Measurements from ENCODE around the gene KRT3. TPM values are rescaled to one million over a fixed set of nuclear protein-coding genes. Genes with fewer than 3 reads are reported as not detected.
"Not testable (repeated sequence)": the region's sequence is repeated elsewhere in the genome, so short reads cannot be mapped to it uniquely, and the experiment has no call there.

Gene KRT3
- total and polyA plus RNA-seq, 10 donors, result not detected

DNA sequence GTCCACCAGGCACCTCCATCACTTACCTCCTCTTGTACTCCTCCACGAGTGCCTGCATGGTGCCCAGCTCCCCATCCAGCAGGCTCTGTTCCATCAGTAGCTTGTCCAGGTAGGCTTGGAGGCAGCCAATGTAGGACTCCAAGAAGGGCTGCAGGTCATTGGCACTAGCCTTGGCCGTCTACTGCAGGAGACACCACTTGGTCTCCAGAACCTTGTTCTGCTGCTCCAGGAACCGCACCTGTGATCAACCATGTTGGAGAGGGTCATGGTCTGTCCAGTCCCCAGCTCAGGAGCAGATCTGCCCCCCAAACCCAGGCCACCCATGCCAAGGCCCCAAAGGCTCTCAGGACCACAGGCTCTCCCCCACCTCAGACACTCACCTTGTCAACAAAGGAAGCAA is 42.6 kb downstream of the KRT3 start:
- no peaks in the 10 kb centered on the region for H3K36me3 ChIP-seq
- H3K4me3 ChIP-seq, result no peak overlapping the region
- no peak for DNase-seq
- no peak overlapping the region for H3K27ac ChIP-seq
- WGBS, 5 donors, result 68 to 90% (median 77%) methylated on average over 3 of the region's 3 CpGs
- TF ChIP-seq POLR2A (IDR thresholded peaks at IDR 0.05) (no peak), POLR2AphosphoS5 (IDR thresholded peaks at IDR 0.05) (no peak)
- TF ChIP-seq, protein P1, sequence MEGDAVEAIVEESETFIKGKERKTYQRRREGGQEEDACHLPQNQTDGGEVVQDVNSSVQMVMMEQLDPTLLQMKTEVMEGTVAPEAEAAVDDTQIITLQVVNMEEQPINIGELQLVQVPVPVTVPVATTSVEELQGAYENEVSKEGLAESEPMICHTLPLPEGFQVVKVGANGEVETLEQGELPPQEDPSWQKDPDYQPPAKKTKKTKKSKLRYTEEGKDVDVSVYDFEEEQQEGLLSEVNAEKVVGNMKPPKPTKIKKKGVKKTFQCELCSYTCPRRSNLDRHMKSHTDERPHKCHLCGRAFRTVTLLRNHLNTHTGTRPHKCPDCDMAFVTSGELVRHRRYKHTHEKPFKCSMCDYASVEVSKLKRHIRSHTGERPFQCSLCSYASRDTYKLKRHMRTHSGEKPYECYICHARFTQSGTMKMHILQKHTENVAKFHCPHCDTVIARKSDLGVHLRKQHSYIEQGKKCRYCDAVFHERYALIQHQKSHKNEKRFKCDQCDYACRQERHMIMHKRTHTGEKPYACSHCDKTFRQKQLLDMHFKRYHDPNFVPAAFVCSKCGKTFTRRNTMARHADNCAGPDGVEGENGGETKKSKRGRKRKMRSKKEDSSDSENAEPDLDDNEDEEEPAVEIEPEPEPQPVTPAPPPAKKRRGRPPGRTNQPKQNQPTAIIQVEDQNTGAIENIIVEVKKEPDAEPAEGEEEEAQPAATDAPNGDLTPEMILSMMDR (IDR thresholded peaks at IDR 0.05 in 8 of 11, conservative IDR thresholded peaks at IDR 0.05 in 3 of 11), result no peak
- intact Hi-C loops (cut with DNase I; ENCODE audit: low total_unique reads), result no loop called here
- H3K9me3 ChIP-seq, result no peaks in the 10 kb centered on the region
- H3K27me3 ChIP-seq (replicated peaks in 1 of 7), result peaks cover 0 to 35% (median 0%) of the 10 kb centered on the region in 7 donors
- H3K4me1 ChIP-seq, result no peaks in the 10 kb centered on the region

DNA sequence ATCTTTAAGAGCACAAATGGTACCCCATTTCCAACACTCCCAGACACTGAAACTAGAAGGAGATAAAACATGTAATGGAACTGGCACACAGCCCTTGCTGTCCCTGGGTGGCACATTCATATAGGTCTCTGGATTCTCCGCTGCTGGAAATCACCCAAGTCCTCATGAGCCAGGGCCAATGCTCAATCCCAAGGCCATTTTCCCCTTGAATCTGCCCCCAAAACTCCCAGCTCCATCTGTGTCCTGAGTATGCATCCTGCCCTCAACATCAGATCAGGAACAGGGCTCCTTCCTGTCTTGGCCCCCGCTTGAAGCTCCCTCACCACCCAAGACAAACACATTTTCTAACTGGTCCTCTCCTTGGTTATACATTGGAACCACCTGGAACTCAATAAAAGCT is 43.4 kb downstream of the KRT3 start:
- WGBS, 5 donors, result 76 to 93% (median 81%) methylated on average over 2 of the region's 2 CpGs
- Histone ChIP-seq H3K36me3 (no peaks in the 10 kb centered on the region), H3K27ac (no peak overlapping the region), H3K4me3 (no peak overlapping the region), H3K4me1 (no peaks in the 10 kb centered on the region), H3K9me3 (no peaks in the 10 kb centered on the region), H3K27me3 (replicated peaks in 1 of 7) (peaks cover 0 to 28% (median 0%) of the 10 kb centered on the region in 7 donors)
- intact Hi-C loops (cut with DNase I; ENCODE audit: low total_unique reads), result no loop called here
- no peak for DNase-seq
- TF ChIP-seq POLR2AphosphoS5 (IDR thresholded peaks at IDR 0.05), result no peak
- TF ChIP-seq, protein P1 (IDR thresholded peaks at IDR 0.05 in 8 of 11, conservative IDR thresholded peaks at IDR 0.05 in 3 of 11), result no peak
- no peak for TF ChIP-seq POLR2A (IDR thresholded peaks at IDR 0.05)

GRCh38 chr12:52751795-52752194 is 44.1 kb downstream of the KRT3 start:
- Histone ChIP-seq H3K27me3 (replicated peaks in 1 of 7) (peaks cover 0 to 27% (median 0%) of the 10 kb centered on the region in 7 donors), H3K9me3 (no peaks in the 10 kb centered on the region), H3K4me3 (no peak overlapping the region), H3K4me1 (no peaks in the 10 kb centered on the region), H3K27ac (no peak overlapping the region), H3K36me3 (no peaks in the 10 kb centered on the region)
- intact Hi-C loops (cut with DNase I; ENCODE audit: low total_unique reads), result no loop called here
- DNase-seq, result no peak
- no peak for TF ChIP-seq POLR2A (IDR thresholded peaks at IDR 0.05)
- TF ChIP-seq POLR2AphosphoS5 (IDR thresholded peaks at IDR 0.05), result no peak
- TF ChIP-seq, protein P1 (IDR thresholded peaks at IDR 0.05 in 8 of 11, conservative IDR thresholded peaks at IDR 0.05 in 3 of 11), result no peak

- H3K4me3 ChIP-seq; H3K9me3 ChIP-seq; H3K36me3 ChIP-seq; H3K4me1 ChIP-seq; H3K27ac ChIP-seq; intact Hi-C loops (cut with DNase I; ENCODE audit: low total_unique reads); DNase-seq: not testable (repeated sequence)
- WGBS, 5 donors, result 69 to 84% (median 75%) methylated on average over 3 of the region's 3 CpGs
- H3K27me3 ChIP-seq (replicated peaks in 1 of 7), result peaks cover 0 to 27% (median 0%) of the 10 kb centered on the region in 7 donors
Measured at GRCh38 chr12:52750532-52750931, 45.4 kb downstream of the KRT3 start.

GRCh38 chr12:52749827-52750226 is 46.1 kb downstream of the KRT3 start:
- H3K27ac ChIP-seq, result no peak overlapping the region
- intact Hi-C loops (cut with DNase I; ENCODE audit: low total_unique reads), result no loop called here

More at GRCh38 chr12:52749827-52750226, 46.1 kb downstream of the KRT3 start:
- H3K27me3 ChIP-seq (replicated peaks in 1 of 7), result peaks cover 0 to 26% (median 0%) of the 10 kb centered on the region in 7 donors
- no peak overlapping the region for H3K4me3 ChIP-seq
- no peaks in the 10 kb centered on the region for H3K36me3 ChIP-seq
- no peaks in the 10 kb centered on the region for H3K9me3 ChIP-seq
- no peak for DNase-seq
- 84 to 94% (median 91%) methylated on average over 3 of the region's 3 CpGs for WGBS, 5 donors
- H3K4me1 ChIP-seq, result no peaks in the 10 kb centered on the region
- TF ChIP-seq POLR2AphosphoS5 (IDR thresholded peaks at IDR 0.05) (no peak), POLR2A (IDR thresholded peaks at IDR 0.05) (no peak)
- TF ChIP-seq, protein P1 (IDR thresholded peaks at IDR 0.05 in 8 of 11, conservative IDR thresholded peaks at IDR 0.05 in 3 of 11), result no peak

All from spleen (tissue), 11 donors.